GM21576 (cell line): ENCODE measurements around the gene OR4D2.

Experiments
- ATAC-seq: cut with Tn5 transposase; IDR thresholded peaks from one replicate; pipeline ENCODE4 v1.9.1; 2021; ENCODE audit warnings: mild to moderate bottlenecking, moderate library complexity; ENCODE audit not compliant: unreplicated experiment

OR4D2 gene

DNA sequence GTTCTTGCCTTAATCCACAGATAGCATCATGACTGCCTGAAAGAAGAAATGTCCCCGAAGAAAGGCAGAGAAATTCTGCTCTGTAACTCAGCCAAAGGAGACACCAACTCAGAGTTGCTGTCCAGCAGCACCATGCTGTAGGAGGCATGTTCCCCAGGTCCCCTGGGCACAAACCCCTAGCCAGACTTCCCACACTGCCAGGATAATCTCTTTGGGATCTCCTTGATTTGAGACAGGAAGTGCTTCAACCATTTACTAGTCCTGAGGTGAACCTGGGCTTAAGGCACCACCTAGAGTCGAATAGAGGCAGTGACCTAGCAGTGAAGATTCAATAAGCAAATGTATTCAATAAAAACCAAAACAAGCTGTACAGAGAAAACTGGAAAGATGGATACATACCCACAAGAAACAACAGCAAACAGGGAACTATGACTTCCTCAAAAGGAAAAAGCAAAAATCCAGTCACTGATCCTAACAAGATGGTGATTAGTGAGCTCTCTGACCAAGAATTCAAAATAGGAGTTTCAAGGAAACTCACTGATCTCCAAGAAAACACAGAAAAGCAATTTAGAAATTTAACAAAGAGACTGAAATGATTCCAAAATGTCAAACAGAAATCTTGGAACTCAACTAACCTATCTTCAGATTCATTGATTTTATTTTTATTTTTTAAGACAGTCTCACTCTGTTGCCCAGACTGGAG lies 5.7 kb downstream of the OR4D2 start:
- ATAC-seq = no peak

- ATAC-seq = no peak
These were observed 8.1 kb downstream of the OR4D2 start for GRCh38 chr17:58174871-58175270.

DNA sequence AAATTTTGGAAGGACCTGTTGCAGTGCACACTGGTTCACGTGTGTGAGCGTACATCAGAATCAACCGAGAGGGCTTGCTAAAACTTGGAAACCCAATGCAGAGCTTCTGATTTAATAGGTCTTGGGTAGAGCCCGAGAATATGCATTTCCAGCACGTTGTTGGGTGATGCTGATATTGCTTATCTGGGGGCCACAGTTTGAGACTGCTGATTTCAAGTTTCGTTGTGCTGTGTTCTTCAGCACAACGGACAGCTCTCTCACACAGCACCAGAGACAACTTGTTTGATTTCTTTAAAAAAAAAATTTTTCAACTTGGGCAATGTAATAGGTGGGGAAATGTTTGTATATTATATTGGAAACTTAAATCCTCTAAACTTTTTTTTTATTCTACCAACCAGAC lies 9.4 kb downstream of the OR4D2 start:
- ATAC-seq = no peak

- no peak for ATAC-seq
These were observed 15.0 kb downstream of the OR4D2 start for GRCh38 chr17:58181796-58182195.

DNA sequence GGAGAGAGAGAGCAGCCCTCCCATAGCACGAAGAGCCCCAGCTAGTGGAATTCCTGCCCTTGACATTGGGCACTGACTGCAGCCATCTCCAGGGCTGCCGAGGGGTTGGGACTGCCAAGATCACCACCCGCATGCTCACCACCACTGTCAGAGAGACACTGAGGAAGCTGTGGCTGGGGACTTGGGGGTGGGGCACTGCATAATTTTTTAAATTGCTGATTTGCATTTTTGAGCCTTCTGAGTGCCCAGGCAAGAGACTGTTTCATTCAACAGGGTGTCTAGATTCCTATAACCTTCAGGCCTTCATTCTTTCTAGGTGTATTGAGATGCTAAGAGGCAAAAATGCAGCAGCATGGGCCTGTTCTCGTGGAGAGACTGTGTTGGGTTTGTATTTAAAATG lies 16.7 kb downstream of the OR4D2 start:
- no peak for ATAC-seq

DNA sequence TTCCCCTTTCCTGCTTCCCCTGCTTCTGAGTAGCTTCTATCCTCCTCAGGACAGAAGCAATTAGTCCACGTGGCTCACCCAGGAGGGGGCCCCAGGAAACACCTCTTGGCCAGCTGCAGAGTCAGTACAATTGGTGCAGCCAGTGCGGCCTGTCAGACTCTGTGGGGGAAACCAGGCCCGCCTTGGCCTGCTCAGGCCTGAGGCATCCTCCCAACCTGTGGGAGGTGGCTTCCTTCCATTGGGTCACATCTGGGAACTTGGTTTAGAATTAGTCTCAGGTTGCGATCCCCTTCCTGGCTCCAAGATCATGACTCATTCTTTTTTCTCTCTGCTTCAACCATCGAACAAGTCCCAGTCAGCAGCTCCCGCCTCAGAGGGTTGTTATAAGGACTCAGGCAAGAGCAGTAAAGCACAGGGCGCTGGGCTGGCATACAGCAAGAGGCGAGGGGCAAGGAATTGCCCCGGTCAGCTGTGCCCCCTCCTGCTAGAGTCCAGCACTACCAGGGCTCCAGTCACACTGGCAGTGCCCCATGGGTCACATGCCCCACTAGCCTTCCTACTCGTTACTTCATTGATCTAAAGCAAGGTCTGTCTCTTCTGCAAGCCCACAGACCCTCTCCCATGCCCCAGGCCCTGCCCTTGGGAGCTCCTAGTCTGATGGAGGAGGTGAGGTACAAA lies 17.7 kb downstream of the OR4D2 start:
- no peak for ATAC-seq

DNA sequence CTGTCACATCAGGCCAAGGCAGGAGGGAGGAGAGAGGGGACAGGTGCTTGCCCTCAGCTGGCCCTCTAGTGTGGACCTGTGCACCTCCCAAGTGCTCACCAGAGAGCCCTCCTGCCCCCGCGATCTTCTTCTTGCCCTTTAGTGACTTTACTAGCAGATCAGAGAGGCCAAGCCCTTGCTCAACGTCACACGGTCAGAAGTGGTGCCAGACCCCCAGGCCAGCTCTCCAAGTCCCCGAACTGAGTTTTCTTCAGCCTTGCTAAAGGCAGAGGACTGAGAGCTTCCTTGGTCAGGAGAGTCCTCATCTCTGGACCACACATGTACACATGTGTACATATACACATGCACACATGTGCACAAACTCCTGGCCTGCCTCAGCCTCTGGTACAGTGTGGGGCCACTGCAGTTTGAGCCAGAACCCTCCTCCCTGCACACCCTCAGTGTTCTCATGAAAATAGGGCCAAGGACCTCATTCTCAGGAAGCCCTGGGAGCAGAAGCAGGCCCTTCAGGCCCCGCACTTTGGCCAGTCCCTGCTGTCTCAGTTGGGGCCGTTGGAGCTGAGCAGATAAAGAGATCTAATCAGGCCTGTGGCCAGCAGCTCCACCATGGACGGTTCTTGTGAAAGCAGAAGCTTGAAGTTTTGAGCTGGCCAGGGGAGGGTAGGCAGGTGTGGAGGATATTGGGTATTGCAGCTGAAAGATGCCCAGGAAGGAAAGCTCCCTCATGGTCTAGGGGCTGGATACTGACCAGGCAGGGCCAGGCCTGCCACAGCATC lies 18.4 kb downstream of the OR4D2 start:
- no peak for ATAC-seq

DNA sequence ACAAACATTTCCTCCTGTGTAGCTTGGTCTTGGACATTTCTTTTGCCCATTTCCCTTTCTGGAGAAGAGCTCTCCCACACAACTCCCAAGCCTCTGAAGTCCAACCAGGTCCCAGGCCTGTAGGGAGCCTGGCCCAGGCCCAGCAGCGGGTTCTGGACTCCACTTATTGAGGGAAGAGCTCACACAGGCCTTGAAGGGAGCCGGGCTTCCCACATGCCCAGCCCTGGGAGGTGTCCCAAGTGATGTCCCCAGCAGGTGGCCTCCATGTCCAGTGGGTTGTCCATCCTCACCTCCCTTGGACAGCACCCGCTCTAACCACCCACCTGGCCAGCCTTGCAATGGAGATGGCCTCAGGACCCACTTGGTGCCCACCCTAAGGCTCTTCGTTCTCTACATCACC lies 19.8 kb downstream of the OR4D2 start:
- ATAC-seq = no peak

GRCh38 chr17:58187063-58187462 lies 20.3 kb downstream of the OR4D2 start:
- ATAC-seq = no peak

GRCh38 chr17:58187675-58188074 lies 20.9 kb downstream of the OR4D2 start:
- ATAC-seq = no peak

DNA sequence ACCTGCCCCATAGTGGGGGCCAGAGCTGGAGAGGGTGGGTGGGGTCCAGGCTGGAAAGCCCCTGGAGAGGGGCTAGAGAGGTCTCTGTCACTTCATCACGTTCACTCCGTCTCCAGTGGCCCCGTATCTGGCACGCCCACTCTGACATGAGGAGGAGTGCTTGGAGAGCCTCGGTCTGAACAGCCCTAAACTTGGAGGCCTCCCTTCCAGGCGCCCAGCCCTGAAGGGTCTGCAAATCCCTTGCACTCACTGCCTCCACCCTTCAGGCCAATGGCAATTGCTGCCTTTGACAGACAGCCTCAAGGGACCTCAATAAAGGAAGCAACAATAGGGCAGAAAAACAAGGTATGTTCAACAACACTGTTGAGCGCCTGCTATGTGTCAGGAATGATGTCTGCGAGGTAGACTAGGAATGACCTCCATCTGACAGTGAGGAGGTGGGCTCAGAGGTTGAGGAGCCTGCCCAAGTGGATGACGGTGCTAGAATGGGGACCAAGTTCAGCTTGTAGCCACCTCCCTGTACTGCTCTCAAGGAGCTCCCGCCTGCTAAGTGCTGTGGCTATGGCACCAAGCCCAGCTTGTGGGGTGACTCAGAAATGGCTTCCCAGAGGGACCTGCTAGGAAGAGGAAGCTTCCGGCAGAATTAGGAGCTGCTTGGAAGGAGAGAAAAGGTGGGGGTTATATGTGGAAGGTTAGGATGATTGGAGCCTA lies 22.8 kb downstream of the OR4D2 start:
- ATAC-seq = no peak

DNA sequence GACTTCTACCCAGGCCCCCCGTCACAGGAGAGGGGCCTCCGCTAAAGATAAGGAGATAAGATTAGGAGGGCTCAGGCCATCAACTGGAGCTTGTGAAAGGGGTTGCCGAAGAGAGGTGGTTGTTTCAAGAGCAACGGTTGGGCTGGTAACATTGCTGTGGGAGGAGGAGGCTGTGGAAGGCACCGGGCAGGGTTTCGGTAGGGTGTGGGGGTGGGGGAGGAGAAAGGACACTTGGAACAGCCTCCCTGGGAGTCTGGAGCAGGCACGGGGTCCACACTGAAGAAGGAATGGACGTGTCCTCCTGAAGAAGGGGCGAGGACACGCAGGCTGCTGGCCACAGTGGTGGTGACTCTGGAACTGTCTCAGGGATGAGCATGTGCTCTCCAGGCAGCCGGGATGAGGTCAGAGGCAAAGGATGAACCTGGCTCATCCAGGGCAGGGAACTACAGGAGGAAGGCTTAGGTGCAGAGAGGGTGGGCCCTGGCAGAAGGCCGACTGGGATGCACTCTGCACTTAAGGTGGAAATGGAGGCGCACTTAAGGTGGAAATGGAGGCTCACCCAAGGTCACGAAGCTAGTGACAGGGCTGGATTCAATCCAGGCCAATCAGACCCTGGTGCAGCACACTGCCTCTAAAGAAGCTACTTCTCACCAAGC lies 24.6 kb downstream of the OR4D2 start:
- ATAC-seq = no peak

DNA sequence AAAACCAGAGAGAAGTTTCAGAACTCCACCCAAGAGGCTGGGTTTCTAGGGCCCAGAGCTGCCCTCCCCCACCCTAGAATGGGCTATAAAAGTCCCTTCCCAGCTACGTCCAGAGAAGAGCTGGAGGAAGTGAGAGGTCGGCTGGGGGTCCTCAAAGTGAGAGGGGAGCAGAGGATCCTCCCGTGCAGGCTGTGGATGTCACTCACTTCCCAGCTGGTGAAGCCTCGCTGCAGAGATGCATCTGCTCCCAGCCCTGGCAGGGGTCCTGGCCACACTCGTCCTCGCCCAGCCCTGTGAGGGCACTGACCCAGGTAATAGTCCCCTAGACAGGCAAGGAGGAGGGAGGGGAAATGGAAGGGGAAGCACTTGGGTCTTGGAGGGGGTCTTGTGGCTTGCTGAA lies 25.8 kb downstream of the OR4D2 start, which contains the start of gene EPX:
TSS of gene EPX (plus strand) at position 115 of the 400 bp plus-strand sequence. CDS start at position 236, 121 bp downstream.
- no peak for ATAC-seq

DNA sequence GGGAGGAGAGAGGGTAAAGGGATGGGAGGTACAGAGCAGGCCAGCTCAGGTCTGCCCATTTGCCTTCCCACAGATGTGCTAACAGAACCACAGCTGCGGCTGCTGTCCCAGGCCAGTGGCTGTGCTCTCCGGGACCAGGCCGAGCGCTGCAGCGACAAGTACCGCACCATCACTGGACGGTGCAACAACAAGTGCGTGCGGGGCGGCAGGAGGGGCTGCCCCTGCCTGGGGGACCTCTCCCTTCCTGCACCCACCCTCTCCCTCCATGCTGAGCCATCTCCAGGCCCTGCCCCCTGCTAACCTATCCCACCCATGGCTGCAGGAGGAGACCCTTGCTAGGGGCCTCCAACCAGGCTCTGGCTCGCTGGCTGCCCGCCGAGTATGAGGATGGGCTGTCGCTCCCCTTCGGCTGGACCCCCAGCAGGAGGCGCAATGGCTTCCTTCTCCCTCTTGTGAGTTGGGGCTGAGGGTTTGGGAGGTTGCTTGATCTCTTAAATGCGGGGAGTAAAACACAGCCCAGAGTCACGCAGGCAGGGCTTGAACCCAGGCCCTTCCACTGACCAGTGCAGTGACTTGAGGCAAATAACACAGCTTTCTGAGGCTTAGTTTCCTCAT lies 27.0 kb downstream of the OR4D2 start:
- ATAC-seq = no peak

DNA sequence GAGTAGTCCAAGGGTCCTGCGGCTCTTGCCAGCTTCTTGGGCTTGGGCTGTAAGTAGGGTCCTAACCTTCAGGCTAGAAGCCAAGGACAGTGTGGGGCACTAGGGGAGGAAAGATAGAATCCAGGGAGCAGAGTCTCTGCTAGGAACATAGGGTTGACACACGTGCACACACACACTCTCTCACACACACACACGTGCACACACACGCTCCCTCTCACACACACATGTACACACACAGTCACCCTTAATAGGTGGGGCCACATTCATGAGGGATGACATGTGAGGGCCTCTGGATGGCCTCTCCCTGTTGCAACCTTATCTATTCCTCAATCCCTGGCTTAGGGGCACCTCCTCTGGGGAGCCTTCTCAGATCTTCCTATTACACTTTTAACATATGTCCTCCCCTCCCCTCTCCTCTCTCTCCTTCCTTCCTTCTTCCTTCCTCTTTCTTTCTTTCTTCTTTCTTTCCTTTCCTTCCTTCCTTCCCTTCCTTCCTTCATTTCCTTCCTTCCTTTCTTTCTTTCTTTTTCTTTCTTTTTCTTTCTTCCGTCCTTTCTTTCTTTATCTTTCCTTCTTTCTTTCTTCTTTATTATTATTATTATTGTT lies 28.8 kb downstream of the OR4D2 start:
- no peak for ATAC-seq

GRCh38 chr17:58196610-58197009 lies 29.8 kb downstream of the OR4D2 start:
- ATAC-seq = no peak

DNA sequence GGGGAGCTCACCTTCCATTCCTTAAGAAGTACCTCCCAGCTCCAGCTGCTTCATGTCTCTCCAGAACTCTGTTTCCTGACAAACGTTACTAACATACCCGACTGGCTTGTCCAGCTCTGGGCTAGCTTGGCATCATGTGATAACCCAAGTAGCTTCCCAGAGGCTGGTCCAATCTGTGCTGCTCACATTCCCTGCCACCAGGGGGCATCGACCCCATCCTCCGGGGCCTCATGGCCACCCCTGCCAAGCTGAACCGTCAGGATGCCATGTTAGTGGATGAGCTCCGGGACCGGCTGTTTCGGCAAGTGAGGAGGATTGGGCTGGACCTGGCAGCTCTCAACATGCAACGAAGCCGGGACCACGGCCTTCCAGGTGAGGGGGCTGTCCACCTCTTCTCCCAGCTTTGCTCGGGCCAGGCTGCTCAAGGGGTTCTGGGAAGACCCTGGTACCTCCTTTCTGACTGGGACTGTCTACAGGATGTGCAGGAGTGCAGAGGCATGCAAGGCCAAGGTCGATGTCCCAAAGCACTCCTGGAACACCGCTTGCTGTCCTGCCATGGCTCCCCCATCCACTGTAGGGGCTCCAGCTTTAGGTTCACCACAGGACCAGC lies 33.3 kb downstream of the OR4D2 start:
- no peak for ATAC-seq

DNA sequence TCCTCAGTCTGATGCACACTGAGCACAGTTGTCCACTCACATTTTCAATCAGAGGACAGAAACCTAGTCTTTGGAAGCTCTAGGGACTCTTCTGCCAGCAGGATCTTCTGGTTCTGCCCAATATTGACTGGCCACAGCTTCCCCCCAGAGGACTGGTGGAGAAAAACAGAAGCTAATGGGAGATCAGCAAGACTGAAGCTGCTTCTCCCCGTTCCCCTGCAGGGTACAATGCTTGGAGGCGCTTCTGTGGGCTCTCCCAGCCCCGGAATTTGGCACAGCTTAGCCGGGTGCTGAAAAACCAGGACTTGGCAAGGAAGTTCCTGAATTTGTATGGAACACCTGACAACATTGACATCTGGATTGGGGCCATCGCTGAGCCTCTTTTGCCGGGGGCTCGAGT lies 36.1 kb downstream of the OR4D2 start:
- no peak for ATAC-seq

DNA sequence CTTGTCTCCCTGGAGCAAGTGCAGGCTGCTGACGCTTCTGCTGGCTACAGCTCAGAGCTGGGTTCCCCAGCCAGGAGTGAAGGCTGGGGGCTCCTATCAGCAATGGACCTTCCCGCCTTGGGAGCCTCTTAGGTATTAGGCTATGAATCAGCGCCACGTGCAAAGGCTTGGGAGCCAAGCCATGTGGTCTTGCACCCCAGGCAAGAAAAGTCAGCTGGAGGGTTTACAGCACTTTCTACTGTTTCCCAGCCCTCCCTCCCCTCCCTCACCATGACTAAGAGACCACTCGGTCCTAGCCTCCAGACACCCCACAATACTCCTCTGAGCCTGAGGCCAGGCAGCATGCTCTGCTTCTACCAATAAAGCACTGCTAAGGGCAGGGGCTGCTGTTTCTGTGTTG lies 38.0 kb downstream of the OR4D2 start:
- no peak for ATAC-seq
